Nucleus accumbens (tissue), 56 donors: ENCODE data around the gene PLAAT2.
A peak's percentile ranks its signal among the peaks of the same experiment; 100 is the strongest.
"Not testable (repeated sequence)": the region's sequence is repeated elsewhere in the genome, so short reads cannot be mapped to it uniquely, and the experiment has no call there.

Source experiments
- DNase-seq, 56 donors: peaks; one replicate each; lab custom pipeline; 2025; lab: John Stamatoyannopoulos, UW

The PLAAT2 gene

DNA sequence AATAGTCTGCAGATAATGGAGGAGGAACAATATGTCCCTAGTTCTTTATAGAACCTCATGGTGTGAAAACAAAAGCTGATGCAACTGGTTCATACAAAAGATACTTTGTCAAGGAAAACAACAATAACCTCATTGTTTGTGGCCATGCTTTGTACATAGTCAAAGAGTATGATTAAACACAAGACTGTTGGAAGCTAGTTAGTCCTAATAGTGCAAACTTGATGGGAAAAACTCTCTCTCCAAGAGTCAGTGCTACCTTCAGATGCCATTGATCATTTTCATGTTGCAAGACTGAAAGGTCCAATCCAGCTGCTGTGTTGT is 20.1 kb upstream of the PLAAT2 start:
- peak in 2 of 56 donors; percentile 27 to 56 for DNase-seq

DNA sequence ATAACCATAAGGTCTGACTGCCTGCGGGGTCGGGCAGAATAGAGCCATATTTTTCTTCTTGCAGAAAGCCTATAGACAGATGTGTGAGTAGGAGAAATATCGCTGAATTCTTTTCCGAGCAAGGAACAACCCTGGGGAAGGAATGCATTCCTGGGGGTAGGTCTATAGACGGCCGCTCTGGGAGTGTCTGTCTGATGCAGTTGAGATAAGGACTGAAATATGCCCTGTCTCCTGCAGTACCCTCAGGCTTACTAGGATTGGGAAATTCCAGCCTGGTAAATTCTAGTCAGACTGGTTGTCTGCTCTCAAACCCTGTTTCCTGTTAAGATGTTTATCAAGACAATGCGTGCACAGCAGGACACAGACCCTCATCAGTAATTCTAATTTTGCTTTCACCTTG is 18.0 kb upstream of the PLAAT2 start:
- not testable (repeated sequence) for DNase-seq

DNA sequence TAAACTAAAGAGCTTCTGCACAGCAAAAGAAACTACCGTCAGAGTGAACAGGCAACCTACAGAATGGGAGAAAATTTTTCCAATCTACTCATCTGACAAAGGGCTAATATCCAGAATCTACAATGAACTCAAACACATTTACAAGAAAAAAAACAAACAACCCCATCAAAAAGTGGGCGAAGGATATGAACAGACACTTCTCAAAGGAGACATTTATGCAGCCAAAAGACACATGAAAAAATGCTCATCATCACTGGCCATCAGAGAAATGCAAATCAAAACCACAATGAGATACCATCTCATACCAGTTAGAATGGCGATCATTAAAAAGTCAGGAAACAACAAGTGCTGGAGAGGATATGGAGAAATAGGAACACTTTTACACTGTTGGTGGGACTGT is 15.7 kb upstream of the PLAAT2 start:
- not testable (repeated sequence) for DNase-seq

DNA sequence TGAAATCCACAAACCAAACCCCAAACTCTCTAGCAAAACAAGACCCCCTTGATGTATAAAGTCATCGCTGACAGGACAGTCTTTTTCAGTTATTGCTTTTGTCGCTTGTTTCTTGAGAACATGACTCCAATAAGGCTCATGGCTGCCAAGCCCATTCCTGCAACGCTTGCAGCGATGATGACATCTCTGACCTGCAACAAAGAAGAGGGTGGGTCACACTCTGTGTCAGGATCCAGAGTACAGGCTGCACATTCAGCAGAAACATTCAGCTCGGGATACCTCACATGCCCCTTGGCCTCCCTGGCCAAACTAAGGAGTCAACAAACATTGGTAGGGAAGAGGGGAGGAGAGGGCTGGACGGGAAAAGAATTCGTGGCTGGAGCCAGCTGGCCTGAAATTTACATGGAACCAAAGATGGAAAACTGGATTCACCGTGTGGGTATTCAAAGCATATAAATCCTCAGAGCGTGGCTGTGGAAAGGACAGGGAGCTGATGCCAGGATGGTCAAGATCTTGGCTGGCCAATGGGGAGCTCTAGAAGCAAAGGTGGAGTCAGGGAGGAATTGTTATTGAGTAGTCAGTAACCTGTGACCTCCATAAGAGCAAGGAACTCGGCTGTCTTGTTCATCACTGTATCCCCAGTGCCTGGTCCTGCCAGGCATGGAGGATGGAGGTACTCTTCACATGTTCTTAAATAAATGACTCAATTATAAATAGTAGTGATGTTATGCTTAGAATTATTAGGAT is 11.8 kb upstream of the PLAAT2 start:
- peak in 2 of 56 donors; percentile 21 to 26 for DNase-seq

DNA sequence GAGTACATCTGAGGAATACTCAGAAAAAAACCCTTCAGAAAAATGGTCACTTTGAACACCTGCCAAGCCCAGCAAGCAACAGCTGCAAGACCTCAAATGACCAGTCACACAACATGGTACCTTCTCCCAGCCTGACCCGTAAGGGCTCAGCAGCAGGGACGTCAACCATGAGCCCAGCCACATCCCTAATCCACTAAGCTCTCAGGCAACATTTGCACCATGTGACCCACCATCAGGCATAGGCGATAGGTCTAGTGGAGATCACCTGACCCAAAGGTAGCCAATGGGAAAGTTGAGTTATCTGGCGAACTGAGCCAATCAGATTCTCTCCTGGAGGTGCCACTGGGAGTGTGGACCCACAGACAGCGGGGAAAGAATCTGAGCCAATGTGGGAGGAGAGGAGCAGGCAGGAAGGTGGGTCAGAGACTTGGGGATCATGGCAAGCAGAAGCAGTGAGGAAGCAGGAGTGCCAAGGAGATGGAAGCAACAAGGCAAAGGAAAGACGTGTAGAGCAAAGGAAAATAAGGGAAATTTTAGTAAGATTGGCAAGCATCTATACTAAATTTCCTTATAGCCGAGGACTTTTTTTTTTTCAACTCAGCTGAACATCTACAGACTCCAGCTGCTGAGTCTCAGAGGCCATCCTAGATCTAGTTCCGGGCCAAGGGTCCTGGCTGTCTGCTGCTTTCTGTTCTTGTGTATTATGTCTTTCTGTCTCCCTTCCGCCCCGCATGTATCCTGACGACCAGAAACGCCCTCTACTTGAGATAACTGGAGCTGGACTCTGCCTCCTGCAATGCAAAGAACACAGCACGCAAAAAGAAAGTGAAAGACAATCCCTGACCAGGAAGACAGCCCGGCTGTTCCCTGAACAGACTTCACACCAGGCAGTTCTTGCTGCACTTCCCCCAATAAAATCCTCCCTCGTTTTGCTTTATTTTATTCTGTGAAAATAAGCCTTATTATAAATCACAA is 11.0 kb upstream of the PLAAT2 start:
- DNase-seq = peak in 9 of 56 donors; percentile 10 to 50 (median 26)

DNA sequence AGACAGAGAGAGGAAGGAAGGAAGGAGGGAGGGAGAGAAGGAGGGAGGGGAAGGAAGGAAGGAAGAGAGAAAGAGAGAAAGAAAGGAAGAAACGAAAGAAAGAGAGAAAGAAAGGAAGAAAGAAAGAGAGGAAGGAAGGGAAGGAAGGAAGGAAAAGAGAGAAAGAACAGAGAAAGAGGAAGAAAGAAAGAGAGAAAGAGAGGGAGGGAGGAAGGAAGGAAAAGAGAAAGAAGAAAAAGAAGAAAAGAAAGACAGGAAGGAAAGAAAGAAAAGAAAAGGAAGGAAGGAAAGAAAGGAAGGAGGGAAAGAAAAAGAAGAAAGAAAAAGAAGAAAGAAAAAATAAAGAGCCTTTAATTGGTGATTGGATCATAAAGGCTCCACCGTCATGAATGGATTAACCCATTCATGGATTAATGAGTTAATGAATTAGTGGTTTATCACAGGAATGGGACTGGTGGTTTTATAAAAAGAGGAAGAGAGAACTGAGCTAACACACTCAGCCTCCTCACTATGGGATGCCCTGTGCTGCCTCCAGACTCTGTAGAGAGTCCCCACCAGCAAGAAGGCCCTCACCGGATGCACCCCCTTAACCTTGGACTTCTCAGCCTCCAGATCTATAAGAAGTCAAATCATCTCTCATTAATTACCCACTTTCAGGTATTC is 9.0 kb upstream of the PLAAT2 start:
- no peak for DNase-seq

DNA sequence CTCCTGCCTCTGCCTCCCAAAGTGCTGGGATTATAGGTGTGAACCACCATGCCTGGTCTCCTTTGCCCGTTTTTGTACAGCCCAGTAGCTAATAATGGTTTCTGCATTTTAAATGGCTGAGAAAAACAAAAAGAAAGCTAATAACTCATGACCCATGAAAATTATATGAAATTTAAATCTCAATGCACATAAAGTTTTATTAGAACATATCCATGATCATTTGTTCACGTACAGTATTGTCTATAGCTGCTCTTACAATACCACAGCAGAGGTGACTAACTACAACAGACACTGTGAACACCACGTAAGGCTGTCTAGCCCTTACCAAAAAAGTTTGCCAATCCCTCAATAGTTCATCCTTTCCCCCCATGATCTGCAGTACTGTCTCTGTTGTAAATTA is 6.4 kb upstream of the PLAAT2 start:
- DNase-seq = no peak

DNA sequence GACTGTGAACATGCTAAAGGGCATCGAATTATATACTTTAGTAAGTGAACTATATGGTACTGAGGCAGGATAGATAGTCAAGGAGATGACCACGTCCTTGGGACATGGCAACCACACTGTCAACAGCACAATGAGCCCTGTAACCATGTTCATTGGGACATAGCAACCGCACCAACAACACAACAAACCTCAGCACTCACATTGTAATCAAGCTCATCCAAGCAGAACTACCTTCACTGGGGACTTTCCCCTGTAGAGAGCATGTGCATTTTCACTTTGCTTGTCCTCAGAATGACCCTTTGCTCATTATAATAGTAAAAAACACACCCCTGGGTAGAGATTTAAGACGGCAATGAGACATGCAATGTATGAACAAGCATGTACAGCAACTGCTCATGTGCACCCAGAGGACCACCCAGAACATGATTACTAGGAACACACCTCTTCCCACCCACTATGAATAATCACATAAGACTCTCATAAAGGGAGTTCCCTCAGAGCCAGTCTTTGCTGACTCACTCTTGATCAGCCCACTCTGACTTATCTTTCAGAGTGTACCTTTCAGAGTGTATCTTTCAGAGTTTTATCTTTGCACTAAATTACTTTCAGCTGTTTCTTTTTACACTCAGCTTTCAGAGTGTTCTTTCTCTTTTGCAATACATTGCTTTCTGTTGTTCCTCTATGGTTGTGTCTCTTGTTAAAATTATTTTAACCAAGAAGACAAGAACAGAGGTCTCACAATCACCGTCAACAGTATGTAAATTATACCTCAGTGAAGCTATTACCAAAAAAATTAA is 4.1 kb upstream of the PLAAT2 start:
- DNase-seq = peak in 9 of 56 donors; percentile 9 to 52 (median 19)

DNA sequence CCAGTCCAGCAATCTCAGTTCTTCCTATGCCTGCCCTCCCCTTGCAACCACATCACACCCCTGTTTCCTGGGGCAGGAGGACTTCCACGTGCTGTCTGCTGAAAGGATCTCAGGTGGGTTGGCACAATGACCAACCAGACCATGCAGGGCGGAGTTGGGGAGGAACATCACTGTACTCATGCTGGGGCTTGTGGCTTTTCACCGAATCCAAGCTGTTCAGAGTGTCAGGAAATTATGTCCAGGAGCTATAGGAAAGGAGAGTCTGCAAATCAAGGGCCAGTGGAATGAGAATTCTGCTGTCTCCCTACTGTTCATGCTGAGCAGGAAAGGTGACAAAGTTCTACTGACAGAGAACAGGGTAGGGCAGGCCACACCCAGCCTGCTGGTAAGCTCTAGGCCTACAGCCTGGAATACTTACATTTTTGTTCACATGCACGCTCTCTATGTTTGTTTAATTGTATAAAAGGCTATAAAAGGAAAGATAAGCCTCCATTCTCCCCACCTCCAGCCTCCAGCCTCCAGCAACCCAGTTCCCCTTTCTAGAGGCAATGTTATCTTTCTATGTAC is 1.7 kb upstream of the PLAAT2 start:
- no peak for DNase-seq

DNA sequence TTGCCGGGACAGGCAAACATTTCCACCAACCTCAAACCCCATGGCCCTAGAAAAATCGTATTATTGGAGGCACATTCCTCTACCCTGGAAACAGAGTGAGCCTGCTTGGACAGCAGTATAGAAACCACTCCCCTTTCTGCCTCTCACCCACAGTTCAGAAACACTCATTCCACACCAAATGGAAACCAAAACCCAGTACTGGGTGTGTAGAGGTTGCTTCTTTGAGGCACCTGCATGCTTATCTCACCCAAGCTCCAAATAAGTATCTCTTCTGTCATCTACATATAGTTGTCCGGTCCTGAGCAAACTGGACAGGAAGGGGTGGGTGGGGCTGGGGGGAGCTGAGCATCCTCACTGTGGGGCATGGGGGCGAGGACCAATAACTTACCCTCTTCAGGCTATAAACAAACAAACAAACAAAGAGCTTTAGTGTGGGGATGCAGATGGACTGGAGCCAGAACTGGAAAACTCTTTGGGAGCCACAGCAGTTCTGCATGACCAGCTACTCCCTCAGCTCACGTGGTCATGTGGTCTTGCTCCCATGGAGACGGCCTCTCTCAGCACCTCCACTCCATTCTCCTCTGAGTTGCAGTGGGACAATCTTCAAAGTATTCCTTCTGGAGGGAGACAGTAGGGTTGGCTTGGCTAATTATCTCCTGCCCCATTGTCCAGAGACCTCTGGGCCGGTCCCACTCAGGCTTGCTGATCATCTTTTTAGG is 1.0 kb upstream of the PLAAT2 start:
- DNase-seq = peak in 23 of 56 donors; percentile 15 to 71 (median 36)

DNA sequence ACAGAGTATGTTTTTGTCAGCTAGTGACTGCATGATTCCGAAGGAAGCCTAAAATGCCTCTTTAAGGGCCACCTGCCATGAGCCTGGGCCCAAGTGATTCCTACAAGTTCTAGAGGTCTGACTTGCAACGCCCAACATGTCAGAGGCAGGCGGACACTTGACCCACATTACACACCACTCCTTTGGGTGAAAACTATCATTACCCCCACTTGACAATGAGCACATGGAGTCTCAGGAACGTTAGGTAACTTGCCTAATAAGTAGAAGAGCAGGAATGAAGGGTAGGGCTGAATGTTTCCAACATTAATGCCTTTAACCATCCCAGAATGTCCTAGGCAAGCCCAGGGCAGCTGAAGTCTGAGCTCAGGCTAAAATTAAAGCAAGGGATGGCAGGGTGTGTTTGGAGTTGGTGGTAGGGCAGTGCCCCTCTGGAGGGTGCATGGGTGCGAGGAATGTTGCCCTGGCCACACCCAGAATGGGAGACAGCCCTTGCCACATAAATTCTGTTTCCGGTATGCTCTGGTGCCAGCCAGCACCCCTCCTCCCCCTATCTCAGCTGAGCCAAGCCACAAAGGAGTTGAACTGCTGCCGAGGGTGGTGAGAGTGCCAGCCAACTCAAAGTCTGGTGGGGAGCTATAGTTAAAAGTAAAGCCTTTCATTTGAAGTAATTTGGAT is 2.5 kb downstream of the PLAAT2 start:
- DNase-seq = peak in 7 of 56 donors; percentile 11 to 31 (median 24)

DNA sequence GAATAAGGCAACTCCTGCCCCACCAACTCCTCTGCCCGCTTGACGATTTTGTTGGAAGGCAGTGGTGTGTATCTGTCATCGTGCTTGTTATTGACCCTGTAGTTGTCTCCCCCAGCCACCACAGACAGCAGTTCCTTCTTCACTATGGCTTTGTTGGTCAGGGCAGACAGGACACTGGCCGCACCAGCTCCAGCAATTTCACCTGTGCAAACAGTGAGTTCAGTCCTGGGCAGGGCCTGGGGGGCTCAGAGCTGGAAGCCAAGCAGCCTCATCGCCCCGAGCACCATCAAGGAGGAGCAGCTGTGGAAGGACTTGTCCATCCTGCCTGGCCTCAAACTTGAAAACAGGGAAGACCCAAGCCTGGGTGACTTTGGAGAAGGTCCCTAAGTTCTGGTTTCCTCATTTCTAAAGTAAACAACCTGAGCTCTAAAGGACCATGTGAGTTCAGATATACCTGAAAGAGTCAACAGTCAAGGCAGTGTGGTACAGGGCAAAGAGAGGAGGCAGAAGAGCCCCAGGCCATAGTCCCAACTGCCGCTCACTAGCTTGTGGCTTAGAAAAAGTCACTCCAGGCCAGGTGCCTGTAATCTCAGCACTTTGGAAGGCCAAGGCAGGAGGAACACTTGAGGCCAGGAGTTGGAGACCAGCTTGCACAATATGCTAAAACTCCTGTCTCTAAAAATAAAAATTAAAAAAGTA is 4.6 kb downstream of the PLAAT2 start:
- DNase-seq = no peak

DNA sequence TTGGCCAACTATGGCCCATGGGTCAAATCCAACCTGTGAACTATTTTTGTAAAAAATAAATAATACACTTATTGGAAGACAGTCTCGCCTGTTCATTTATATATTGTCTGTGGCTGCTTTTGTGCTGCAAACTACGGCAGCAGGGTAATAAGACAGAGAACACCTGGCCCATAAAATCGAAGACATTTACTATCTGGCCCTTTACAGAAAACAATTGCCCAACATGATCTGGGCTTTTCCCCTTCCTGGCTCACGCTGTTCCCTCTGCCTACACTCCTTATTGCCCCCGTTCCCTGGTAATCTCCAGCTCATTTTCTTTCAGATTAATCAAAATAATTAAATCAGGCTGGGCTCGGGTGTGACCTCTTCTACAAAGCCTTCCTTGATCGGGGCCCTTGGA is 5.6 kb downstream of the PLAAT2 start:
- no peak for DNase-seq

DNA sequence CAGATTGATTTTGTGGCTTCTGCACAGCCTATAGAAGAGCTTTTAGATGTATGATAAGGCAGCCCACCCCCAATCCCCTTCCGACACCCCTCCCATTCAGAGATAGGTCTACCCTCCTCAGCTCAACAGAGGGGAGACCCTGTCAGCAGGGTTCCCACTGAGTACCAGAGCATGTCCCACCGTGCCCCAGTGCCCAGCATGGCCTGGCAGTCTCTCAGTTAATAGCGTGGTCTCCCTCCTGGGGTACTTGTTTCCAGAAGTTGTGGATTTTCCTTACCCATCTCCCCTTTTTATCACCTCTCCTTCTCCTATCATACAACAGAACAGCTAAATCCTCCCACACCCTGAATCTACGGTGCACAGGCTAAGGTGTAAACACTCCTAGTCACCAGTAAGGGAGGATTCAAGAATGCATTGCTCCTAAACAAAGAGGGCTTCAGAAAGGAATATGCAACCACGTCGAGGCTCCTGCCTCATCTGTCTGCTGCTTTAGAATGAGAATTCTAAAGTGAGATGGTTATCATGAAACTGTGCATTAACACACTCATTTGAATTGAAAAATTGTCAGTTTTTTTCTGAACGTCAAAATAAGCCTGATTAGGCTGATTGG is 6.7 kb downstream of the PLAAT2 start:
- DNase-seq = no peak

DNA sequence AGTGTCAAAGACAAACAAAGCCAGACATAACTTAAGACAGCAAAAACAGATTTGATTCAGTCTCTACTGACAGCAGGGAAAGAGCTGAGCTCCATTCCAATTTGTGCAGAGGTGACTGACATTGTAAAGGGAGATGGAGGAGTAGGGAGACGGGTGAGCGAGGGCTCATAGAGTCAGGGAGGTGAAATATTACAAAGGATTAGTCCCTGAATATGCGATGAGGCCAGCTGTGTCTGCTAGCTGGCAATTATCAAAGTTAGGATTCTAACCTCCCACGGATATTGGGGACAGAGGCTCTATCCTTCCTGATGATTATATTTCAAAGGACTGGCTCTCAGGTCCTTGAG is 8.3 kb downstream of the PLAAT2 start:
- DNase-seq = no peak

DNA sequence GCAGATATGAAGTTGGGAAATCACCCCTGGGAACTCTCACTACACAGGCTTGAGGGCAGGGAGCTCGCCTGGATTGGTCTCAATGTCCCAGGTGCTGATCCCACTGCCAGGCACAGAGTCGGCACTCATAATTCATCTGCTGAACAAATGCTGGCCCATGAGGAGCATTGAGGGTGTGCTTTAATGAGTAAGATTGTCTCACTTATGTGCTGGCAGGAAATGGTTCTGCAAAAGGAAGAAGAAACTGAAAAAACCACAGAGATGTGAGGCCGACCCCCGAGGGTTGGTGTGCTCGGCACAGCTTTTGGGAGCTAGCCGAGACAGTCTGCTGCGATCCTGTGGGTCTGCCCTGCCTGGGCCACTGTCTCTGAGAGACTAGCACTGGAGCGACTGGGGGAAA is 9.4 kb downstream of the PLAAT2 start:
- DNase-seq = no peak

DNA sequence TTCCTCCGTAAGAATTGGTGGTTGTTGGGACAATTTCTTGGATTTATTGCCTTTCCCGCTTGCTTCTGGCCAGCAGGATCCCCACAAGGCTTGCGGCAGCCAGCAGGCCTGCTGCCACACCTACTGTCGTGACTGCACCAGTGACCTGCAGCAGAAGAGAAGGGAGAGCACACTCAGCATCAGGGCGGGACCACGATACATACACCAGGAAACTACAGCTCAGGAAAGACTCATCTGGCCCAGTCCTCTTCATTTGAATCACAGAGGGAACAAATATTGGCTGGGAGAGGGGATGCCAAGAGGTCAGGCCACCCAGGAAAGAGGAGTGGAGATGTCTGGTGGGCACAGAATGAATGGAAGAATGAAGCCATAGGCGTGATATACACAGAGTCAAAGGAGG is 10.3 kb downstream of the PLAAT2 start:
- DNase-seq = no peak

DNA sequence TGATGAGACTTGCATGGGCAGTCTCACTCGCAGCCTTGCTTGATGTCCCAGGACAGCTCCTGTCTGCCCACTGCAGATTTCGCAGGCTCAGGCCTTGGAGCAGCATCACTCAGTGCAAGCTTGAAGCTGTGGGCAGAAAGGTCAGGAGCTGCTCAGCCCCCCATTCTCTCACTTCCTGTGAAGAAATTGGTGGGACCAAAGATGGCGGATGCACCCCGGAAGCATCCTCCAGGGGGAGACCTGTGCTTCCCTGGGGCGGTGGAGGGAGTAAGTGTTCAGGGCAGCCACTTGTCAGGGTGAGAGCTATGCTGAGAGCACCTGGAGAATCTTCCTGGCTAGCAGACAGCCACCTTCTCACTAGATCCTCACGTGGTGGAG is 11.3 kb downstream of the PLAAT2 start:
- DNase-seq = no peak
